Sciatic nerve (tissue), 2 donors: Measurements from ENCODE around the gene SREBF1. TPM values are rescaled to one million over a fixed set of nuclear protein-coding genes. Genes with fewer than 3 reads are reported as not detected.
A peak's percentile ranks its signal among the peaks of the same experiment; 100 is the strongest.

Experiments
- ATAC-seq: fragments of 200-7000 bp; cut with Tn5 transposase; one replicate; pipeline ENCODE4 v1.9.1; 2020; ENCODE audit warnings: mild to moderate bottlenecking, moderate library complexity
- DNase-seq: peaks from one replicate; pipeline ENCODE4 v3.0.0-alpha.2; 2020; ENCODE audit warnings: low spot score
- intact Hi-C: fragments of 100-400 bp; cut with DNase I; formaldehyde crosslinking; loops from one replicate; pipeline ENCODE4 v1.14.2; 2022
- total RNA-seq: library from RNA; stranded (reverse); fragmentation: NEBNext Ultra II Directional; extraction: Animal tissue kit (Norgen Biotek cat#: 25700); gene quantifications from one replicate; pipeline ENCODE4 v1.2.1, GENCODE V29; 2021
- donor health status: DM: no; HTN: no; CAD: no.
- donor health status: DM: no; HTN: no; CAD: no.

SREBF1 gene
- total RNA-seq, 1 donor from 2014 or later: 257 TPM

DNA sequence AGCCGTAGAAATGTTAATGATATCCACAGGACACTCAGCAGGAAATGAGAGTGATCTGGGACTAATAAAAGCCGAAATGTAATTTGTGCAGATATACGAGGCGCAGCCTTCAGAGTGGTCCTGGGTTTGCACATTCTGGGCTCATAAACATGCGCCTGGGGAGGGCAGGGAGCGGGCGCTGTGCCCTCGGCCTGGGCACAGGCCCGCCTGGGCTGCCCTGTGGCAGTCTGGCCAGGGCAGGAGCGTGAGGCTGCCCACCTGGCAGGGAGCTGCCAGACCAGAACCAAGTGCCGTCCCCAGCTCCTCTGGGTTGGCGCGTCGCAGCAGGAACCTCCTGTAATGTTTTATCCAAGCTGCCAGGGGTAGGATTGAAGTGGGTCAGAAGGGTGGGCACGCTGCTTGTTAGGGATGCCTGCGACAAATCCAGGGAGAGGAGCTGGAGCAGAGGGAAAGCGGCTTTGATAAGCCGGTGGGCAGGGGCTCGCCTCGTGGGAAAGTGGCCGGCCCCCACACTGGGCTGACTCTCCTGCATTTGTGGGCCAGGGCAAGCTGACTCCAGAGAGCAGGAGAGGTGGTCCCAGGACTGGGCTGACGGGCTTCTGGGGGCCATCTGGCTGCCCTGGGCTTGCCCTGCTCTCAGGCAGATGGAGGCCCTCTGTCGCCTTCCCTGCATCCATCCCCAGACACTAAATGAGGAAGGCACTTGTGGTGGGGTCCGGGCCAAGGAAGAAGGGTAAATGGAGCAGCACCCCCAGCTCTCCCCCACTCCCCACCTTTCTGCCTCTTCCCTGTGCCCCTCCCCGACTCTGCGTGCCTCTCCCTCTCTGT, 45.9 kb downstream of the SREBF1 start:
- no peak for ATAC-seq
- intact Hi-C loops: loop anchor here (10.0 kb wide), 1 partner anchor 106 kb away; the partner anchor contains the start of gene RAI1
- DNase-seq: no peak

DNA sequence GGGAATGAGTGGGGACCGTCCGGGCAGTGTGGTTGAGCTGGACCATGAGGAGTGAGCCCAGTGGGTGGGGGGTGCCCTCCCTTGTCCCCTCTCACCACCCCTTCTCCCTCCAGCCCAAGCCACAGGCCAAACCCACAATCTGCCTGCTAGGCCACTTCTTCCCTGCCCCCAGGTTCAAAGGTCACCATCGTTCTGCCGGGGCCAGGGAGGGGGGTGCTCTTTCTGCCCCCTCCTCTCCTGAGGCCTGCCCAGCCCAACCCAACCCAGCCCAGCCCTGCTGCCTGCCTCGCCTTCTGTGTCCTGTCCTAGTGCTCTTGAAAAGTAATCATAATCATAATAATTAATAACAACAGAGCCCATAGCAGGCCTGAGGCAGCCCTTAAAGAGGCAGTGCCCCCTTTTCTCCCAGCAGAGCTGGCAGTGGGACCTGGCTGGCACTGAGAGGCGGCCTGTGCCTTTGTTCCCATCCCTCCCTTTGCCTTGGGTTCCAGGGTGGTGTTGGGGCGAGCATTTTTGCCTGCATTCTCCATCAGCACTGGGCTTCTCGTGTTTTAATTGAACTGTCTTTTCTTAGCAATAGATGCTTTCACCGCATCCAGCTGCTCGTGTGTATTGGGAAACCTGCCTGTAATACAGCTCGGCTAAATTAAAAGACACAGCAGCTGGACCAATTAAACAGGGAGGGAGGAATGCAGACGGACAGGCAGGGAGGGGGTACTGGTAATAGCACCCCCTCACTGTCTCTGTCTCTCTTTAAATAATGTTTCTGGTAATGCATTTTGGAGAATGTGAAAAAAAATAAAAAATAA, 46.8 kb downstream of the SREBF1 start:
- intact Hi-C loops: loop anchor here (10.0 kb wide), 3 partner anchors 55 to 105 kb away; partner anchors contain the start of gene RAI1
- DNase-seq: no peak
- ATAC-seq: peak; percentile 6

- ATAC-seq (no peak), DNase-seq (no peak)
- intact Hi-C loops: loop anchor here (10.0 kb wide), 2 partner anchors 55 to 65 kb away; no protein-coding TSS in a partner anchor
These were observed 47.4 kb downstream of the SREBF1 start for GRCh38 chr17:17789410-17789809.

- intact Hi-C loops: loop anchor here (10.0 kb wide), 2 partner anchors 54 to 66 kb away; no protein-coding TSS in a partner anchor
- ATAC-seq (no peak), DNase-seq (no peak)
These were observed 47.8 kb downstream of the SREBF1 start for GRCh38 chr17:17788967-17789366.

GRCh38 chr17:17787568-17787967, 49.2 kb downstream of the SREBF1 start:
- DNase-seq (no peak), ATAC-seq (no peak)
- intact Hi-C loops: loop anchor here (10.0 kb wide), 2 partner anchors 53 to 67 kb away; no protein-coding TSS in a partner anchor

- intact Hi-C loops: loop anchor here (10.0 kb wide), 2 partner anchors 52 to 68 kb away; no protein-coding TSS in a partner anchor
- ATAC-seq (no peak), DNase-seq (no peak)
These were observed 49.8 kb downstream of the SREBF1 start for GRCh38 chr17:17786998-17787397.

- intact Hi-C loops: loop anchor here (10.0 kb wide), 2 partner anchors 51 to 69 kb away; no protein-coding TSS in a partner anchor
- ATAC-seq (no peak), DNase-seq (no peak)
These were observed 51.4 kb downstream of the SREBF1 start for GRCh38 chr17:17785407-17785806.

GRCh38 chr17:17784657-17785267, 52.0 kb downstream of the SREBF1 start:
- DNase-seq: no peak
- intact Hi-C loops: loop anchor here (10.0 kb wide), 2 partner anchors 50 to 70 kb away; no protein-coding TSS in a partner anchor
- ATAC-seq: no peak

GRCh38 chr17:17783825-17784656, 52.7 kb downstream of the SREBF1 start:
- peak; percentile 5 for ATAC-seq
- intact Hi-C loops: loop anchor here (10.0 kb wide), 2 partner anchors 49 to 71 kb away; no protein-coding TSS in a partner anchor
- DNase-seq: peak; percentile 77

- ATAC-seq (no peak), DNase-seq (no peak)
- intact Hi-C loops: loop anchor here (10.0 kb wide), 2 partner anchors 48 to 72 kb away; no protein-coding TSS in a partner anchor
These were observed 53.5 kb downstream of the SREBF1 start for GRCh38 chr17:17783116-17783824.

DNA sequence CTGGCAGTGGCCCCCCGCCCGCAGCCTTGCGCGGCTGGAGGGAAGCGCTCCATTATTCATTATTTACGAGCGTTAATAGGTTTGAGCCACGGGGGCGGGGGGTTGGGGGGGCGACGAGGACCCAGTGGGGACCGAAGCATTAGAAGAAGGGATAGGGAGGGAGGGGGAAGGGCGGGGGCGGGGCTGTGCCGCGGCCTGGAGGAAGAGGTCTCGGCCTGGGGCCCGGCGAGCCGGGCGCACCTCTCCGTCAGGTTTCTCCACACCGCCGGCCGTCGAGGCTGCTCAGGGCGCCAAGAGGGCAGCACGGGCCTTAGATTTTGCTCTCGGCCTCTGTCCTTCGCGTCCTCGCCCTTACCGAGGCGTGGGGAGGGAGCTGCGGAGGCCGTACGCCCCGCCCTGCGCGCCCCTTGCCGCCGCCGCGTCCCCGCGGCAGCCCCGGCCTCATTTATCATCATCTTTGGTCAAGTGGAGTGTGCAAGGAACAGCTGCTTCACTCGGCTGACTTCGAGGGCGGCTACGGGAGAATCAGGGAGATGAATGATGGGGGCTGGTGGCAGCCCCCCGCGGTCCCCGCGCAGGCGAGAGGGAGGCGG, 54.2 kb downstream of the SREBF1 start:
- no peak for DNase-seq

GRCh38 chr17:17781591-17782496, 54.9 kb downstream of the SREBF1 start:
- ATAC-seq (peak; percentile 47), DNase-seq (peak; percentile 86)
- intact Hi-C loops: loop anchor here (10.0 kb wide), 2 partner anchors 47 to 73 kb away; no protein-coding TSS in a partner anchor

More for the DNA sequence above, 54.2 kb downstream of the SREBF1 start:
- intact Hi-C loops: loop anchor here (10.0 kb wide), 2 partner anchors 48 to 72 kb away; no protein-coding TSS in a partner anchor
- no peak for ATAC-seq

- intact Hi-C loops: loop anchor here (10.0 kb wide), 2 partner anchors 46 to 74 kb away; no protein-coding TSS in a partner anchor
- ATAC-seq (peak; percentile 40), DNase-seq (no peak)
These were observed 55.7 kb downstream of the SREBF1 start for GRCh38 chr17:17780922-17781590.

DNA sequence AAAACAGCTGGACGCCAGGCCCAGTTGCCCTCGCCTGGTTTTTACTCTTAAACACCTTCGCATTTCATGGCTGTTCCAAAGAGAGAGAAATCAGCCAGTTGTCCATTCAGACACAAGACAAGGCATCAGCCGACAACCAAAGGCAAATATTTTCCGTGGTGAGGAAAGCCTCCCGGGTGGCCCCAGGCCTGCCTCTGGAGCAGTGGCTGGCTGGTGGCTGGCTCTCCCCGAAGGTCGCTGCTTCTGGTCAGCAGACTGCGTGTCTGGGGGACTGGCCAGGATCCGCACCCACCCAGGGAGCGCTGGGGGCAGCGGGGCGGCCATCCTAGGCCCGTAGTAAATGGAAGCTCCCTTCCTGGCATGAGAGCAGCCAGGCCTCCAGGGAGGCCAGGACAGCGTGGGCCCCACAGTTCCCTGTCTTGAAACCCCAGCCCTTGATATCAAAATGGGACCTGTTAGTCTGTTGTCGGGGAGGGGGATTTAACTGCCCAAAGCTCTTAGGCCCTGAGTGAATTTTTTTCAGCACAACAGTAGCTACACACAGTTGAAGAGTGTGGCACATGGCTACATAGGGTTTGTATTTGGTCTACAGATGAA, 57.7 kb downstream of the SREBF1 start:
- DNase-seq: no peak
- intact Hi-C loops: no loop called here
- peak; percentile 41 for ATAC-seq
